Osteocyte (in vitro differentiated cells): Measurements from ENCODE around the gene ATOH8. TPM values are rescaled to one million over a fixed set of nuclear protein-coding genes. Genes with fewer than 3 reads are reported as not detected.
"Not testable (repeated sequence)": the region's sequence is repeated elsewhere in the genome, so short reads cannot be mapped to it uniquely, and the experiment has no call there.

Source experiments
- DNase-seq: peaks from one replicate; pipeline ENCODE4 v3.0.0; 2021; ENCODE audit warnings: mixed read lengths; ENCODE audit not compliant: unreplicated experiment; ENCODE audit errors: extremely low spot score
- H3K27ac Mint-ChIP-seq: one replicate; pipeline ENCODE4 v1.8.0; 2021; ENCODE audit warnings: mild to moderate bottlenecking, mixed read lengths; ENCODE audit not compliant: unreplicated experiment
- H3K27me3 Mint-ChIP-seq: one replicate; pipeline ENCODE4 v1.8.0; 2021; ENCODE audit warnings: mixed read lengths; ENCODE audit not compliant: unreplicated experiment
- H3K36me3 Mint-ChIP-seq: one replicate; pipeline ENCODE4 v1.8.0; 2021; ENCODE audit warnings: mixed read lengths; ENCODE audit not compliant: unreplicated experiment
- H3K4me1 Mint-ChIP-seq: one replicate; pipeline ENCODE4 v1.8.0; 2021; ENCODE audit warnings: mixed read lengths; ENCODE audit not compliant: unreplicated experiment
- H3K4me3 Mint-ChIP-seq: one replicate; pipeline ENCODE4 v1.8.0; 2021; ENCODE audit warnings: mild to moderate bottlenecking, moderate library complexity, mixed read lengths; ENCODE audit not compliant: unreplicated experiment
- H3K9me3 Mint-ChIP-seq: one replicate; pipeline ENCODE4 v1.8.0; 2021; ENCODE audit warnings: mixed read lengths; ENCODE audit not compliant: unreplicated experiment
- total RNA-seq: library from RNA; stranded (reverse); gene quantifications from 2 replicates; pipeline ENCODE4 v1.2.1, GENCODE V29; 2021
- TF ChIP-seq, protein P1 (sequence below): fragments of 200-600 bp; sonication (generic); IDR thresholded peaks from 2 replicates; pipeline ENCODE4 v1.5.0; 2021; ENCODE audit warnings: antibody characterized with exemption, mild to moderate bottlenecking, moderate library complexity

The ATOH8 gene
- total RNA-seq, 1 donor from 2014 or later, result 5.9 TPM

DNA sequence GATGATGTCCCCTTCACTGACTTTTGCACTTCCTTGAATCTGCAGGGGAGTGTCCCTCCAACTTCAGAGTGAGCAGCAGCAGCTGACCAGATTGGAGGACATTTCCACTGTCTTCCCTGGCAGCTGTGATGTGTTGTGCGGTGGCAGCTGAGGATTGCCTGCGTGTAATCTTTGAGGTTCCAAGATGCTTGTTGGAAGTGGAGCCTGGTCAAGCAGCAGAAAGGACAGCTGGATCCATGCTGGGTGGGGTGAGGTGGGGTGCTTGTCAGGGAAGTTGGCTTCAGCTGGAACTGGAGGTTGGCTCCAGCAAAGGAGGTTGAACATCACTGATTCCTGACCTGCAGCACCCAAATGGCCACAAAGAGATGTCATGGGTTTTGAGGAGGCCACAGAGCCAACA lies 70.2 kb downstream of the ATOH8 start:
- H3K4me3 Mint-ChIP-seq, result no peak overlapping the region
- H3K36me3 Mint-ChIP-seq, result no peaks in the 10 kb centered on the region
- peak; percentile 65 for DNase-seq
- H3K27me3 Mint-ChIP-seq, result peaks cover 32% of the 10 kb centered on the region
- H3K9me3 Mint-ChIP-seq, result no peaks in the 10 kb centered on the region
- H3K4me1 Mint-ChIP-seq, result peaks cover 9% of the 10 kb centered on the region
- no peak overlapping the region for H3K27ac Mint-ChIP-seq
- TF ChIP-seq, protein P1, sequence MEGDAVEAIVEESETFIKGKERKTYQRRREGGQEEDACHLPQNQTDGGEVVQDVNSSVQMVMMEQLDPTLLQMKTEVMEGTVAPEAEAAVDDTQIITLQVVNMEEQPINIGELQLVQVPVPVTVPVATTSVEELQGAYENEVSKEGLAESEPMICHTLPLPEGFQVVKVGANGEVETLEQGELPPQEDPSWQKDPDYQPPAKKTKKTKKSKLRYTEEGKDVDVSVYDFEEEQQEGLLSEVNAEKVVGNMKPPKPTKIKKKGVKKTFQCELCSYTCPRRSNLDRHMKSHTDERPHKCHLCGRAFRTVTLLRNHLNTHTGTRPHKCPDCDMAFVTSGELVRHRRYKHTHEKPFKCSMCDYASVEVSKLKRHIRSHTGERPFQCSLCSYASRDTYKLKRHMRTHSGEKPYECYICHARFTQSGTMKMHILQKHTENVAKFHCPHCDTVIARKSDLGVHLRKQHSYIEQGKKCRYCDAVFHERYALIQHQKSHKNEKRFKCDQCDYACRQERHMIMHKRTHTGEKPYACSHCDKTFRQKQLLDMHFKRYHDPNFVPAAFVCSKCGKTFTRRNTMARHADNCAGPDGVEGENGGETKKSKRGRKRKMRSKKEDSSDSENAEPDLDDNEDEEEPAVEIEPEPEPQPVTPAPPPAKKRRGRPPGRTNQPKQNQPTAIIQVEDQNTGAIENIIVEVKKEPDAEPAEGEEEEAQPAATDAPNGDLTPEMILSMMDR, result no peak

DNA sequence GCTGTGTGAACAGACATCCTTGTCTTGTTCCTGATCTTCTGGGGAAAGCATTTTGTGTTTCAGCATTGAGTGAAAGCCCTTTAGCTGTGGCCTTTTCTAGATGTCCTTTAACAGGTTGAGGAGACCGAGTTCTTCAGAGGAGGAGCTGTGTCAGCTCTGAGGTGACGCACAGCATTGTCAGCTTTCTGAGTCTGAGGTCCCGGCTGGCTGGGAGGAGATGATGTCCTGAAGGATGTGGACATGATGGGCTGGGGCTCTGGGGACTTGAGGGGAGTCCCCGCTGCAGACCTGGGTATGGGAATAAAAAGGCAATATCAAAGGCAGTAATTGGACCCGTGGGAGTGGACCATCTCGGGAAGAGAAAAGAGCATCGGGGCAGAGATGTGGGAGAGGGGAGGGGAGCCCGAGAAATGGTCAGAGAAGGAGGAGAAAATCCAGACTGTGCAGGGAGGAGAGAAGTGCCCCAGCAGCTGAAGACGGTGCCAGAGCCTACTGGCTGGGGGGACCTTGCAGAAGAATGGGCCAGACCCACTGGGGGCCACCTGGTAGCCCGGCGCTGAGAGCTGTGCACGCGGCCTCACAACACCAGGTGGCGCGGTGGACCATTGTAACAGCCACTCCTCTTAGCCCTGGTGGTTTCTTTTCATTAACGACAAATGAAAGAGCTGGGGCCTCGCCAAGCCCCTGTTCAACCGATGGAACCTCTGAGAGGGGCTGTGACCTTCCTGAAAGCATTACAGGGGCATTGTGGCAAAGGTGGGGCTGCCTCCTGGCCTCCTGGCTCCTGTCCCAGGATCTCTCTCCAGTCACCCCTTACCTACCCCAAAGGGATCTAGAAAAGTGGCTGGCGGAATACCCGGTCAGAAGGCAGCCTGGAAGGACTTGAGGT lies 73.4 kb downstream of the ATOH8 start:
- DNase-seq, result peak; percentile 89
- no peaks in the 10 kb centered on the region for H3K36me3 Mint-ChIP-seq
- H3K9me3 Mint-ChIP-seq, result no peaks in the 10 kb centered on the region
- H3K27me3 Mint-ChIP-seq, result peaks cover 12% of the 10 kb centered on the region
- peaks cover 9% of the 10 kb centered on the region for H3K4me1 Mint-ChIP-seq
- H3K27ac Mint-ChIP-seq, result no peak overlapping the region
- H3K4me3 Mint-ChIP-seq, result no peak overlapping the region
- TF ChIP-seq, protein P1, result peak; percentile 98

DNA sequence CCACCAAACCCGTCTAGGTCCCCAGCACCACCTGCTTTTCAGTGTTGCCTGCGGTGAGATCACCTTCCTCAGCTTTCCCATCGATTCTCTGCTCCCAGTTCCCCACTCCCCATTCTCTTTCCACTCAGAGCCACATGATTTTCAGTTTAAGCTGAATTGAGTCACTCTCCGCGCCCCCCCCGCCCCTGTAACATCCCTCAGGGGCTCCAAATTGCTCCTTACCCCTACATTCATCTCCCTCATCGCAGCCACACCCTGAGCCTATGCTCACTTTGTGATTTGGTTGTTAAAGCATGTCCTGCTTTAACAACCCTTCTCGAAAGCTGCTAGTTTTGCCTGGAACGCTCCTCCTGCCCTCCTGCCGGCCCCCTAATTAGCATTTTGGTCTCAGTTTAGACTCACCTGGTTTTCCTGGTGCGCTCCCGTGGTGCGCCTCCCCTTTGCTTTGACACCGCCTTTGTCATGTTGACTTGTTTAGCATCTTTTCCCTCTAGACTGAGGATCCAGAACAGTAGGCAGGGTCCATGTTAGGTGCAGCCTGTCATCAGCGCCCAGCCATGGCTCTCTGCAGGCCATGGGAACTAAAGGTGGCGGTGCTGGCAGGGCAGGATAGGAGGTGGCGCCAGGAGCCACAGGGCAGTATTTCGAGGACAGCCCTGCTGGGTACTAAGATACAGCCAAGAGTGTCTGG lies 74.2 kb downstream of the ATOH8 start:
- peak; percentile 62 for DNase-seq
- no peaks in the 10 kb centered on the region for H3K9me3 Mint-ChIP-seq
- H3K4me3 Mint-ChIP-seq, result no peak overlapping the region
- H3K4me1 Mint-ChIP-seq, result peaks cover 9% of the 10 kb centered on the region
- H3K27ac Mint-ChIP-seq, result no peak overlapping the region
- TF ChIP-seq, protein P1, result no peak
- peaks cover 5% of the 10 kb centered on the region for H3K27me3 Mint-ChIP-seq
- no peaks in the 10 kb centered on the region for H3K36me3 Mint-ChIP-seq

DNA sequence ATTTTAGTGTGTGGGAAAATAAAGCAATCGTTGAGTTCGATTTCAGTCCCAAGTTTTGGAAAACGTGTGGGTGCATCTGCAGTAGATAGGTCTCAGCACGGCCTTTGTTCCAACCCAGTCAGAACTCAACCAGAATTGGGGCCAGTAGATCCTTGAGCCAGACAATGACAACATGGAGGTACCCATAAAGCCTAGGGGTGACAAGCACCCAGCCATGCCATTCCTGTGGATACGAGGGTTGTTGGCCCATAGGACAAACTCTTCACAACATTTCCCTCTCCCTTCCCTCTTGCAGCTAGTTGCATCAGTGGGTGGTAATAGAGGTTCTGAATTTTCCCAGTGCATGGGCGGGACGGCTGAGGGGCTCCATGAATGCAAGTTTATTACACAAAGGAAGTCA lies 74.9 kb downstream of the ATOH8 start:
- no peak overlapping the region for H3K27ac Mint-ChIP-seq
- H3K27me3 Mint-ChIP-seq, result peaks cover 5% of the 10 kb centered on the region
- TF ChIP-seq, protein P1, result no peak
- no peaks in the 10 kb centered on the region for H3K36me3 Mint-ChIP-seq
- peaks cover 9% of the 10 kb centered on the region for H3K4me1 Mint-ChIP-seq
- peak; percentile 70 for DNase-seq
- no peak overlapping the region for H3K4me3 Mint-ChIP-seq
- no peaks in the 10 kb centered on the region for H3K9me3 Mint-ChIP-seq

DNA sequence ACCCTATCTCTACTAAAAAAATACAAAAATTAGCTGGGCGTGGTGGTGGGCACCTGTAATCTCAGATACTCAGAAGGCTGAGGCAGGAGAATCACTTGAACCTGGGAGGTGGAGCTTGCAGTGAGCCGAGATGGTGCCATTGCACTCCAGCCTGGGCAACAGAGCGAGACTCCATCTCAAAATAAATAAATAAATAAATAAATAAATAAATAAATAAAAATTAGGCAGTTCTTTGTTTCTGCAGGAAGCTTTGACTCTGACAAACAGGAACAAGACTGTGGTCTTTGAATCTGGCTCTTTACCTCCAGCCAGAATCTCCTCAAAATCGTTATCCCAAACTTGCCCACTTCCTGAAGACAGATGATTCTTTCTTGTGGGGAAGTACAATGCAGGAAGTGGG lies 75.6 kb downstream of the ATOH8 start:
- H3K4me1 Mint-ChIP-seq, DNase-seq, H3K4me3 Mint-ChIP-seq, H3K27ac Mint-ChIP-seq, H3K36me3 Mint-ChIP-seq, H3K9me3 Mint-ChIP-seq, H3K27me3 Mint-ChIP-seq: not testable (repeated sequence)
